HG02840 (cell line): ENCODE data around the gene NADSYN1.
"Not testable (repeated sequence)": the region's sequence is repeated elsewhere in the genome, so short reads cannot be mapped to it uniquely, and the experiment has no call there.

Experiments
- ATAC-seq: cut with Tn5 transposase; IDR thresholded peaks from one replicate; pipeline ENCODE4 v1.9.1; 2021; ENCODE audit warnings: mild to moderate bottlenecking, moderate library complexity, moderate number of reproducible peaks; ENCODE audit not compliant: unreplicated experiment, low FRiP score

NADSYN1 gene

GRCh38 chr11:71453037-71453917 is at the start of gene NADSYN1:
Gene NADSYN1, plus strand, starts transcription at chr11:71453203. Its CDS starts 94 bp downstream, at chr11:71453297.
- peak; percentile 53 for ATAC-seq

- no peak for ATAC-seq
These were observed 48.8 kb upstream of the NADSYN1 start for GRCh38 chr11:71404209-71404608.

GRCh38 chr11:71406681-71407080 is 46.3 kb upstream of the NADSYN1 start:
- ATAC-seq, result no peak

GRCh38 chr11:71407356-71407755 is 45.6 kb upstream of the NADSYN1 start:
- ATAC-seq, result no peak

- ATAC-seq, result no peak
These were observed 44.2 kb upstream of the NADSYN1 start for GRCh38 chr11:71408826-71409225.

- no peak for ATAC-seq
These were observed 42.5 kb upstream of the NADSYN1 start for GRCh38 chr11:71410363-71410966.

GRCh38 chr11:71414645-71415044 is 38.4 kb upstream of the NADSYN1 start:
- ATAC-seq, result no peak

GRCh38 chr11:71418643-71419042 is 34.4 kb upstream of the NADSYN1 start:
- peak; percentile 63 for ATAC-seq

GRCh38 chr11:71420455-71421241 is 32.4 kb upstream of the NADSYN1 start:
- no peak for ATAC-seq

GRCh38 chr11:71421392-71421950 is 31.5 kb upstream of the NADSYN1 start:
- no peak for ATAC-seq

GRCh38 chr11:71422318-71422717 is 30.7 kb upstream of the NADSYN1 start:
- ATAC-seq, result not testable (repeated sequence)

GRCh38 chr11:71423181-71423790 is 29.7 kb upstream of the NADSYN1 start:
- ATAC-seq, result no peak

GRCh38 chr11:71425409-71425808 is 27.6 kb upstream of the NADSYN1 start:
- no peak for ATAC-seq

GRCh38 chr11:71425860-71426259 is 27.1 kb upstream of the NADSYN1 start:
- ATAC-seq, result no peak

GRCh38 chr11:71426413-71426812 is 26.6 kb upstream of the NADSYN1 start:
- no peak for ATAC-seq

GRCh38 chr11:71428861-71429435 is 24.1 kb upstream of the NADSYN1 start:
- no peak for ATAC-seq

- no peak for ATAC-seq
These were observed 23.3 kb upstream of the NADSYN1 start for GRCh38 chr11:71429701-71430100.

GRCh38 chr11:71430166-71430565 is 22.8 kb upstream of the NADSYN1 start:
- no peak for ATAC-seq

GRCh38 chr11:71431271-71431670 is 21.7 kb upstream of the NADSYN1 start:
- no peak for ATAC-seq
